Kidney epithelial cell (primary cell): ENCODE results near the gene ADARB1. TPM values are rescaled to one million over a fixed set of nuclear protein-coding genes. Genes with fewer than 3 reads are reported as not detected.

Experiments
- DNase-seq: peaks from one replicate; pipeline ENCODE4 v3.0.0-alpha.2; 2010; ENCODE audit warnings: low read depth
- H3K27me3 ChIP-seq: 2 replicates; pipeline ENCODE4 v1.6.0; 2011; ENCODE audit warnings: low read length; ENCODE audit not compliant: control insufficient read depth, insufficient read depth
- H3K36me3 ChIP-seq: 2 replicates; pipeline ENCODE4 v1.5.1; 2011; ENCODE audit warnings: low read length; ENCODE audit not compliant: control insufficient read depth, insufficient read depth
- H3K4me3 ChIP-seq: 2 replicates; pipeline ENCODE4 v1.5.1; 2011; ENCODE audit warnings: low read depth, mild to moderate bottlenecking, control low read depth, low read length
- CTCF ChIP-seq: IDR thresholded peaks from 2 replicates; pipeline ENCODE4 v1.5.1; 2011; ENCODE audit warnings: mild to moderate bottlenecking, moderate library complexity, low read length, control low read depth, inconsistent platforms; ENCODE audit not compliant: insufficient read depth, poor library complexity, severe bottlenecking
- total RNA-seq: library from RNA; depleted of rRNA; stranded (reverse); fragments of >200 nt; gene quantifications from 2 replicates; pipeline ENCODE4 v1.2.3, GENCODE V29; 2015

The ADARB1 gene
- total RNA-seq, 1 donor from 2014 or later, result 6.9 TPM

- no peak for DNase-seq
- no peak for TF ChIP-seq CTCF
- H3K36me3 ChIP-seq, result no peaks in the 10 kb centered on the region
- no peaks in the 10 kb centered on the region for H3K27me3 ChIP-seq
- no peak overlapping the region for H3K4me3 ChIP-seq
Observed at GRCh38 chr21:45157932-45158331, 83.6 kb downstream of the ADARB1 start.

- Histone ChIP-seq H3K27me3 (no peaks in the 10 kb centered on the region), H3K4me3 (no peak overlapping the region), H3K36me3 (no peaks in the 10 kb centered on the region)
- no peak for DNase-seq
- TF ChIP-seq CTCF, result no peak
Observed at GRCh38 chr21:45158491-45159423, 84.4 kb downstream of the ADARB1 start.

GRCh38 chr21:45160198-45160597, 85.8 kb downstream of the ADARB1 start:
- Histone ChIP-seq H3K27me3 (no peaks in the 10 kb centered on the region), H3K36me3 (no peaks in the 10 kb centered on the region), H3K4me3 (no peak overlapping the region)
- no peak for TF ChIP-seq CTCF
- no peak for DNase-seq

- Histone ChIP-seq H3K4me3 (no peak overlapping the region), H3K36me3 (no peaks in the 10 kb centered on the region), H3K27me3 (no peaks in the 10 kb centered on the region)
- TF ChIP-seq CTCF, result no peak
- no peak for DNase-seq
Observed at GRCh38 chr21:45161038-45161945, 86.9 kb downstream of the ADARB1 start.

- no peak for TF ChIP-seq CTCF
- H3K4me3 ChIP-seq, result no peak overlapping the region
- H3K36me3 ChIP-seq, result no peaks in the 10 kb centered on the region
- DNase-seq, result no peak
- no peaks in the 10 kb centered on the region for H3K27me3 ChIP-seq
Observed at GRCh38 chr21:45162115-45162514, 87.7 kb downstream of the ADARB1 start.
